ENCODE measurements around the gene LSM14A. TPM values are rescaled to one million over a fixed set of nuclear protein-coding genes. Genes with fewer than 3 reads are reported as not detected.
"Not testable (repeated sequence)": the region's sequence is repeated elsewhere in the genome, so short reads cannot be mapped to it uniquely, and the experiment has no call there.

The LSM14A gene
- total RNA-seq, 1 experiment from 2014 or later, result 199 TPM

GRCh38 chr19:34173193-34173956, 1.1 kb downstream of the LSM14A start:
- Mint-ChIP-seq H3K4me3 (peak overlapping the region; percentile 93 to 96), H3K27ac (peak overlapping the region; percentile 99 to 100 (median 100)), H3K36me3 (ENCODE audit: insufficient read depth in 1 of 3, low read depth in 3 of 3) (peaks cover 5 to 22% (median 18%) of the 10 kb centered on the region in 3 experiments; a peak in 6 of 7 replicates), H3K27me3 (ENCODE audit: low read depth) (no peaks in the 10 kb centered on the region; the same call in 1 of the 2 replicates), H3K4me1 (peaks cover 30 to 48% of the 10 kb centered on the region in 2 experiments), H3K9me3 (peaks cover 0 to 4% of the 10 kb centered on the region in 2 experiments; a peak in 1 of 5 replicates)
- Histone ChIP-seq H2BK15ac (ENCODE audit: low read depth, low read length) (no peak overlapping the region), H4K91ac (ENCODE audit: insufficient read length, low read depth, low read length) (no peak overlapping the region), H3K79me2 (ENCODE audit: insufficient read depth, low read length) (peaks cover 29% of the 10 kb centered on the region), H3K79me1 (ENCODE audit: insufficient read depth, low read depth, low read length, poor library complexity, severe bottlenecking) (no peaks in the 10 kb centered on the region), H3K27me3 (ENCODE audit: insufficient read depth, low read length) (no peaks in the 10 kb centered on the region), H2AFZ (ENCODE audit: low read length) (no peak overlapping the region), H3K4me2 (ENCODE audit: insufficient read depth, insufficient read length, low read length) (peak overlapping the region; percentile 89), H2BK5ac (ENCODE audit: insufficient read length, low read length) (no peak overlapping the region), H3K4me1 (ENCODE audit: insufficient read depth, low read length) (no peaks in the 10 kb centered on the region; the same call in 1 of the 2 replicates), H3K18ac (ENCODE audit: insufficient read length, low read depth, low read length) (peak overlapping the region; percentile 23), H2BK20ac (ENCODE audit: low read depth, low read length, poor library complexity, severe bottlenecking) (no peak overlapping the region), H3K27ac (ENCODE audit: insufficient read length, low read depth, low read length) (peak overlapping the region; percentile 76), H3K23me2 (ENCODE audit: insufficient read length, low read depth, low read length, poor library complexity, severe bottlenecking) (peaks cover 9% of the 10 kb centered on the region), H4K8ac (replicated peaks; ENCODE audit: insufficient read length, low read depth, low read length) (no peak overlapping the region), H4K20me1 (ENCODE audit: control insufficient read depth, insufficient read depth, insufficient read length) (no peaks in the 10 kb centered on the region), H3K9ac (ENCODE audit: extremely low read depth, insufficient read length, low read length) (peak overlapping the region; percentile 98), H3K14ac (ENCODE audit: insufficient read depth, low read length) (peak overlapping the region; percentile 98; the same call in 1 of the 2 replicates), H3K9me3 (ENCODE audit: control insufficient read depth, low read depth, low read length) (no peaks in the 10 kb centered on the region), H3K56ac (ENCODE audit: insufficient read length, low read depth, low read length) (no peak overlapping the region), H2BK12ac (ENCODE audit: insufficient read length, low read depth, low read length) (no peak overlapping the region), H4K5ac (ENCODE audit: insufficient read length, low read depth, low read length) (peak overlapping the region; percentile 18), H3K23ac (ENCODE audit: insufficient read length, low read depth, low read length) (no peak overlapping the region), H3K4ac (ENCODE audit: low read depth, low read length) (no peak overlapping the region; the same call in 1 of the 2 replicates), H2AK5ac (ENCODE audit: insufficient read length, low read length) (no peak overlapping the region), H2BK120ac (ENCODE audit: low read depth, low read length, poor library complexity, severe bottlenecking) (no peak overlapping the region), H3T11ph (ENCODE audit: low read length) (no peak overlapping the region)
- no CpG with 5 or more reads among the region's 23 CpGs for WGBS (ENCODE audit: extremely low coverage, insufficient read length, low lambda C conversion rate)
- peak; percentile 65 for DNase-seq
- TF ChIP-seq, protein P1, sequence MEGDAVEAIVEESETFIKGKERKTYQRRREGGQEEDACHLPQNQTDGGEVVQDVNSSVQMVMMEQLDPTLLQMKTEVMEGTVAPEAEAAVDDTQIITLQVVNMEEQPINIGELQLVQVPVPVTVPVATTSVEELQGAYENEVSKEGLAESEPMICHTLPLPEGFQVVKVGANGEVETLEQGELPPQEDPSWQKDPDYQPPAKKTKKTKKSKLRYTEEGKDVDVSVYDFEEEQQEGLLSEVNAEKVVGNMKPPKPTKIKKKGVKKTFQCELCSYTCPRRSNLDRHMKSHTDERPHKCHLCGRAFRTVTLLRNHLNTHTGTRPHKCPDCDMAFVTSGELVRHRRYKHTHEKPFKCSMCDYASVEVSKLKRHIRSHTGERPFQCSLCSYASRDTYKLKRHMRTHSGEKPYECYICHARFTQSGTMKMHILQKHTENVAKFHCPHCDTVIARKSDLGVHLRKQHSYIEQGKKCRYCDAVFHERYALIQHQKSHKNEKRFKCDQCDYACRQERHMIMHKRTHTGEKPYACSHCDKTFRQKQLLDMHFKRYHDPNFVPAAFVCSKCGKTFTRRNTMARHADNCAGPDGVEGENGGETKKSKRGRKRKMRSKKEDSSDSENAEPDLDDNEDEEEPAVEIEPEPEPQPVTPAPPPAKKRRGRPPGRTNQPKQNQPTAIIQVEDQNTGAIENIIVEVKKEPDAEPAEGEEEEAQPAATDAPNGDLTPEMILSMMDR (conservative IDR thresholded peaks at IDR 0.05), result peak; percentile 30; the same call in 1 of the 3 replicates

- H3K27ac Mint-ChIP-seq; H3K9ac ChIP-seq (ENCODE audit: extremely low read depth, insufficient read length, low read length); H2BK15ac ChIP-seq (ENCODE audit: low read depth, low read length); H3K18ac ChIP-seq (ENCODE audit: insufficient read length, low read depth, low read length); H3K9me3 ChIP-seq (ENCODE audit: control insufficient read depth, low read depth, low read length); H3K27me3 Mint-ChIP-seq (ENCODE audit: low read depth); H3K27ac ChIP-seq (ENCODE audit: insufficient read length, low read depth, low read length); H4K8ac ChIP-seq (replicated peaks; ENCODE audit: insufficient read length, low read depth, low read length); H2BK12ac ChIP-seq (ENCODE audit: insufficient read length, low read depth, low read length); H2BK20ac ChIP-seq (ENCODE audit: low read depth, low read length, poor library complexity, severe bottlenecking); DNase-seq; H3K14ac ChIP-seq (ENCODE audit: insufficient read depth, low read length); H3K56ac ChIP-seq (ENCODE audit: insufficient read length, low read depth, low read length); H4K20me1 ChIP-seq (ENCODE audit: control insufficient read depth, insufficient read depth, insufficient read length); H2BK120ac ChIP-seq (ENCODE audit: low read depth, low read length, poor library complexity, severe bottlenecking); H2AK5ac ChIP-seq (ENCODE audit: insufficient read length, low read length); H3K27me3 ChIP-seq (ENCODE audit: insufficient read depth, low read length); H2AFZ ChIP-seq (ENCODE audit: low read length); H3T11ph ChIP-seq (ENCODE audit: low read length); H4K5ac ChIP-seq (ENCODE audit: insufficient read length, low read depth, low read length); H3K79me1 ChIP-seq (ENCODE audit: insufficient read depth, low read depth, low read length, poor library complexity, severe bottlenecking); H3K23me2 ChIP-seq (ENCODE audit: insufficient read length, low read depth, low read length, poor library complexity, severe bottlenecking); H3K23ac ChIP-seq (ENCODE audit: insufficient read length, low read depth, low read length); H3K4ac ChIP-seq (ENCODE audit: low read depth, low read length); H2BK5ac ChIP-seq (ENCODE audit: insufficient read length, low read length); H3K4me2 ChIP-seq (ENCODE audit: insufficient read depth, insufficient read length, low read length); H3K4me1 ChIP-seq (ENCODE audit: insufficient read depth, low read length); H4K91ac ChIP-seq (ENCODE audit: insufficient read length, low read depth, low read length); H3K9me3 Mint-ChIP-seq: not testable (repeated sequence)
- peaks cover 5 to 25% (median 25%) of the 10 kb centered on the region in 3 experiments; a peak in 6 of 7 replicates for H3K36me3 Mint-ChIP-seq (ENCODE audit: insufficient read depth in 1 of 3, low read depth in 3 of 3)
- peaks cover 33 to 55% of the 10 kb centered on the region in 2 experiments for H3K4me1 Mint-ChIP-seq
- H3K79me2 ChIP-seq (ENCODE audit: insufficient read depth, low read length), result peaks cover 41% of the 10 kb centered on the region
- WGBS (ENCODE audit: extremely low coverage, insufficient read length, low lambda C conversion rate), result no CpG with 5 or more reads among the region's 8 CpGs
- peak overlapping the region; percentile 38 to 63 for H3K4me3 Mint-ChIP-seq
Measured at GRCh38 chr19:34175173-34175572, 2.9 kb downstream of the LSM14A start.

Data from H9 (cell line).